Putamen (tissue), 1 donor: ENCODE data around the gene CHD9.

Source experiments
- DNase-seq: peaks from one replicate; pipeline ENCODE4 v3.0.0-alpha.2; 2016; ENCODE audit warnings: low spot score

The CHD9 gene

GRCh38 chr16:53372992-53373871, 318.4 kb downstream of the CHD9 start:
- DNase-seq, result no peak

DNA sequence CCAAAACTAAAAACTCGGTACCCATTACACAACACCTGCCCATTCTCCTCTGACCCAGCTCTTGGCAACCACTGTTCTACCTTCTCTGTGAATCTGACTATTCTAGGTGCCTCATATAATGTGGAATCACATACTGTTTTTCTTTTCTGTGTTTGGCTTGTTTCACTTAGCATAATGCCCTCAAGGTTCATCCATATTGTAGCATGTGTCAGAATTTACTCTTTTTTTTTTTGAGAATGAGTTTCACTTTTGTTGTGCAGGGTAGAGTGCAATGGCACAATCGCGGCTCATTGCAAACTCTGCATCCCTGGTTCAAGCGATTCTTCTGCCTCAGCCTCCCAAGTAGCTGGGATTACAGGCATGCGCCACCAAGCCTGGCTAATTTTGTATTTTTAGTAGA, 320.0 kb downstream of the CHD9 start:
- DNase-seq, result no peak

DNA sequence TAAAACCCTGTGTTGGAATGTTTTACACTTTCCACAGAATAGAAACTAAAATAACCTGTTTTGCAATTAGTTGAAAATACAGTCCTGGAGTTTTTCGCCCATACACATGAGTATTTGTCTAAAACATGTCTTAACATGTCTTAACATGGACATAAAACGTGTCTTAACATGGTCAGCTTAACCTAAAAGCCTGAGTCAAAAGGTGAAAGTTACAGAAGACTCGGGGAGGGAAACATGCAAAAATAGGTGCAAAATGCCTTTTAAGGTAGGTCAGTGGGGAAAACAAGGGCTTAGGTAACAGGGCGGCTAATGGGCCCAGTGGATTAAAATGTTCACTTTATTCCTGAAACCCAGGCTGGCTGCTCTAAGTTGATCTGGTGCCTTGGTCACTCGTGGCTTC, 323.3 kb downstream of the CHD9 start:
- DNase-seq, result no peak
